ENCODE measurements around the gene ITGA11. TPM values are rescaled to one million over a fixed set of nuclear protein-coding genes. Genes with fewer than 3 reads are reported as not detected.

ITGA11 gene
- total RNA-seq, 1 donor from 2014 or later = 0.51 TPM

DNA sequence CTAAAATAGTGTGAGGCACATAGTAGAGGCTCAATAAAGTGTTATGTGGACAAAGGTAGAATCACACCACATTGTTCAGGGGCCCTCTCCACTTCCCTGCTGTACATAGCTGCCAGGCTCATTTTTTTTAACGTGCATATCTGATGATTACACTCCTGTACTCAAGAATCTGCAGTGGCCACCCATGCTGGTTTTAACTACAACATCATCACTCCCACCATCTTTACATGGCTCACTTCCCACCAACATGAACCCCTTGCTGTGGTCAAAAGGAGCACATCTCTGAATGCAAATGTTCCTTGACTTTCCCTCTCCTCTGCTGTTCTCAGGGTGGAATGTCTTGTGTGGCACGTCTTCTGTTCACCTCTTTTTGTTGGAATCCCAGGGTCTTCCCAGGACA, 77.7 kb downstream of the ITGA11 start:
- Mint-ChIP-seq H3K4me1 (peaks cover 9% of the 10 kb centered on the region), H3K27me3 (ENCODE audit: low read depth) (no peaks in the 10 kb centered on the region), H3K9me3 (peaks cover 9% of the 10 kb centered on the region), H3K27ac (ENCODE audit: unreplicated experiment) (no peak overlapping the region), H3K4me3 (no peak overlapping the region), H3K36me3 (ENCODE audit: low read depth) (no peaks in the 10 kb centered on the region)
- TF ChIP-seq, protein P1, sequence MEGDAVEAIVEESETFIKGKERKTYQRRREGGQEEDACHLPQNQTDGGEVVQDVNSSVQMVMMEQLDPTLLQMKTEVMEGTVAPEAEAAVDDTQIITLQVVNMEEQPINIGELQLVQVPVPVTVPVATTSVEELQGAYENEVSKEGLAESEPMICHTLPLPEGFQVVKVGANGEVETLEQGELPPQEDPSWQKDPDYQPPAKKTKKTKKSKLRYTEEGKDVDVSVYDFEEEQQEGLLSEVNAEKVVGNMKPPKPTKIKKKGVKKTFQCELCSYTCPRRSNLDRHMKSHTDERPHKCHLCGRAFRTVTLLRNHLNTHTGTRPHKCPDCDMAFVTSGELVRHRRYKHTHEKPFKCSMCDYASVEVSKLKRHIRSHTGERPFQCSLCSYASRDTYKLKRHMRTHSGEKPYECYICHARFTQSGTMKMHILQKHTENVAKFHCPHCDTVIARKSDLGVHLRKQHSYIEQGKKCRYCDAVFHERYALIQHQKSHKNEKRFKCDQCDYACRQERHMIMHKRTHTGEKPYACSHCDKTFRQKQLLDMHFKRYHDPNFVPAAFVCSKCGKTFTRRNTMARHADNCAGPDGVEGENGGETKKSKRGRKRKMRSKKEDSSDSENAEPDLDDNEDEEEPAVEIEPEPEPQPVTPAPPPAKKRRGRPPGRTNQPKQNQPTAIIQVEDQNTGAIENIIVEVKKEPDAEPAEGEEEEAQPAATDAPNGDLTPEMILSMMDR (conservative IDR thresholded peaks at IDR 0.05) = no peak
- no peak for DNase-seq (ENCODE audit: low read depth, low spot score)

DNA sequence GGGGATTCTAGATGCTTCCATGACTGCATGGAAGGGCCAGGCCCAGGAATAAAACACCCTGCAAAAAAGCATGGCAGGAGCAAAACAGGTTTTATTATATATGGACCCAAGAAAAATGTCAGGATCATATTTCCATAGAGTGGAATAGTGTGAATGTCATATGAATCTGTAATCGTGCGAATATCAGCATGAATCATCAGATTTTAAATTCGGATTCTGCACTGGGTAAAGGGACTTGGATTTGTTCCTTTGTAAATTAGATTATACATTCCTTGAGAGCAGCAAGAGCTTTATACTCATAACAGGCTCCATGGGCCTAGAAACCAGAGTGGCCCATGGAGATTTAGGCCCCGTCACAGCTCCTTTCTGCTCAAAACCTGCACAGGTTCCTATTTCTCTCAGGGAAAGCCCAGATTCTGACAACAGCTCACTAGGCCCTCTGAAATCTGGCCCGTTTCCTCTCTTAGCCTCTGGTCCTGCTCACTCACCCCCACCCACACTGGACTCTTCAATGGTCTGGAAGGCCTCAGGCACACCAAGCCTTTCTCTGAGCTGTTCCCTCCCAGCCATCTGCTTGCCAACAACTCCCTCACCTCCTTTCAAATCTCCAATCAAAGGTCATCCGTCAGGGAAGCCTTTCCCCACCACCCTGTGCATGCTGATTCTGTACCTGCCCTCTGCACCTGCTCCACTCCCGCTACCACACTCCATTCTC, 78.4 kb downstream of the ITGA11 start:
- Mint-ChIP-seq H3K4me1 (peaks cover 9% of the 10 kb centered on the region), H3K9me3 (peaks cover 9% of the 10 kb centered on the region), H3K27me3 (ENCODE audit: low read depth) (no peaks in the 10 kb centered on the region), H3K4me3 (no peak overlapping the region), H3K36me3 (ENCODE audit: low read depth) (no peaks in the 10 kb centered on the region), H3K27ac (ENCODE audit: unreplicated experiment) (no peak overlapping the region)
- TF ChIP-seq, protein P1 (conservative IDR thresholded peaks at IDR 0.05) = no peak
- no peak for DNase-seq (ENCODE audit: low read depth, low spot score)

DNA sequence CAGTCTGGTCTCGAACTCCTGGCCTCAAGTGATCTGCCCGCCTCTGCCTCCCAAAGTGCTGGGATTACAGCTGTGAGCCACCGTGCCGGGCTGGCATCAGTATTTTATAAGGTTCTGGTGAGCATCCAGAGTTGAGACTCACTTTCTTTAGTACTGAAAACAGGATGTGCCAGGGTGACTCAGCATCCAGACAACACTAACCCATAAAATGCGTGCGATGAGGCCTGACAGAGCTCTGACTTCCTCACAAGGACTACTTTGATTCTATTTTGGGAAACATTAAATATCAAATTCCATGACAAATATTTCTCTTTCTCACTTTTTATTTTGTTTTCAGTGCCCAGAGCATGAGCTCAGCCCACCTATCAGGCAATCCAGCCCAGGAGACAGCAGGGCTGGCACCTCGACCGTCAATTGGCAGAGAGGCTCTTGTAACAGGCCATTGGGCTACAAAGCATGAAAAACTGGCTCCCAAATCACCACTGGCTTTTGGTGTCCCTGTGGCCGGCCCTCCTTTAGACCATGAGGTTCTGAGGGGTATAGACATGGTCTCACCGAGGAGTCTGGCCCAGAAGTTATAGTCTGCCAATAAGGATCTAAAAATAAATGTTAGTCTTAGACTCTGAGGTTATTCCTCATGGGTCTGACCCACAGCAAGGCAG, 79.4 kb downstream of the ITGA11 start:
- Mint-ChIP-seq H3K27ac (ENCODE audit: unreplicated experiment) (peak overlapping the region; percentile 81), H3K27me3 (ENCODE audit: low read depth) (no peaks in the 10 kb centered on the region), H3K9me3 (peaks cover 5% of the 10 kb centered on the region), H3K4me1 (peaks cover 9% of the 10 kb centered on the region), H3K4me3 (no peak overlapping the region), H3K36me3 (ENCODE audit: low read depth) (no peaks in the 10 kb centered on the region)
- no peak for DNase-seq (ENCODE audit: low read depth, low spot score)
- TF ChIP-seq, protein P1 (conservative IDR thresholded peaks at IDR 0.05) = no peak

DNA sequence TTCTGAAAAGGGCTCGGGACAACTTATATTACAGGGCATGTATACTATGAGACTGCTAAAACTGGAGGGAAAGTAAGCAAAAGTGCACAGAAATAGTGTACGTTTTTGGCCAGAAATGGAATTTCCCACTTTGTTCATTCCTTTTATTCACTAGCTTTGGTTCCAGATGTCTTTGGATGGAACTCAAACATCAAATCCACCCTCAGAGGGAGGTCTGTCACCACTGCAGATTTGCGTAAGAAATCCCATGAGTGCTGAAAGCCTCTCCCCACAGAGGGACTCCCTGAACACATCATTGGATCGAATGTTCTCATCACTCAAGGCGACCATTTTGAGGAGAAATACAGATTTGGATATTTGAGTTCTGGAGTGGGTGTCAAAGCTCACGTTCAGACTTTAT, 82.8 kb downstream of the ITGA11 start:
- H3K9me3 Mint-ChIP-seq = no peaks in the 10 kb centered on the region
- TF ChIP-seq, protein P1 (conservative IDR thresholded peaks at IDR 0.05) = no peak
- H3K27ac Mint-ChIP-seq (ENCODE audit: unreplicated experiment) = no peak overlapping the region
- no peak overlapping the region for H3K4me3 Mint-ChIP-seq
- H3K27me3 Mint-ChIP-seq (ENCODE audit: low read depth) = no peaks in the 10 kb centered on the region
- H3K4me1 Mint-ChIP-seq = peaks cover 17% of the 10 kb centered on the region
- H3K36me3 Mint-ChIP-seq (ENCODE audit: low read depth) = no peaks in the 10 kb centered on the region
- DNase-seq (ENCODE audit: low read depth, low spot score) = no peak

DNA sequence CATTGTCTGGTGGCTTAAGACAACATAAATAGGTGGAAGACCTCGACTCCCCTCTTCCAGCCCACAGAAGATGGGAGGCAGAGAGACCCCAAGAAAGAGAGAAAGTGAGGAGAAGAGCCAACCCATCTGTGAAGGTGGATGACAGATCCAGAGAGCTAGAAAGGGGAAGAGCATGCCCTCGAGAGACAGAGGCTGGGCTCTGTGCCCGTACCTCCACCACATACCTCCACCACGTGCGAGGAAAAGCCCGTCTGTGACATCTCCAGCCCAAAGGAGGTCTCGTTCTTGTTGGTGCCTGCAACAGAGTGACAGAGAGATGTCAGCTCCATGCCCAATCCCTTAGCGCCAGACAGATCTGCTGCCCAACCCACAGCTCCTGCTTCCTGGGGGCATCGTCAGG, 83.4 kb downstream of the ITGA11 start:
- Mint-ChIP-seq H3K36me3 (ENCODE audit: low read depth) (no peaks in the 10 kb centered on the region), H3K27me3 (ENCODE audit: low read depth) (no peaks in the 10 kb centered on the region), H3K4me1 (peaks cover 13% of the 10 kb centered on the region), H3K27ac (ENCODE audit: unreplicated experiment) (no peak overlapping the region), H3K4me3 (no peak overlapping the region), H3K9me3 (no peaks in the 10 kb centered on the region)
- TF ChIP-seq, protein P1 (conservative IDR thresholded peaks at IDR 0.05) = no peak
- no peak for DNase-seq (ENCODE audit: low read depth, low spot score)
